SK-N-SH (cell line): ENCODE data around the gene NSD2. TPM values are rescaled to one million over a fixed set of nuclear protein-coding genes. Genes with fewer than 3 reads are reported as not detected.

ENCODE experiments used
- CTCF ChIA-PET: fragments of 300-600, 350-600 bp; formaldehyde crosslinking; extraction: SDS; loops from one replicate; lab custom pipeline; 2021; lab: Yijun Ruan, JAX
- POLR2A ChIA-PET: fragments of 350-600 bp; sonication (Branson Sonifier 250); formaldehyde crosslinking; extraction: SDS; loops from one replicate; lab custom pipeline; 2020; ENCODE audit warnings: antibody characterized with exemption, inconsistent platforms; lab: Yijun Ruan, JAX
- DNase-seq: peaks from one replicate; pipeline ENCODE4 v3.0.0; 2012
- H2AFZ ChIP-seq: fragments of 200-600 bp; sonication (generic); 2 replicates; pipeline ENCODE4 v1.8.1; 2016; ENCODE audit warnings: antibody characterized with exemption, mild to moderate bottlenecking, low read depth
- H3F3A ChIP-seq: fragments of 200-600 bp; sonication (generic); replicated peaks from 2 replicates; pipeline ENCODE3; 2016; ENCODE audit warnings: antibody characterized with exemption, mild to moderate bottlenecking; ENCODE audit not compliant: insufficient read depth
- H3K27ac ChIP-seq, 2 experiments: fragments of 200-500 bp in 1 of 2; fragments of 200-600 bp in 1 of 2; sonication (Bioruptor generic) in 1 of 2; sonication (generic), shearing (Covaris generic) in 1 of 2; 2 replicates each; pipeline versions ENCODE4 v1.5.1 to v1.6.1; 2014 to 2016; ENCODE audit warnings: low read depth in 2 of 2, inconsistent platforms in 1 of 2, low read length in 1 of 2, mild to moderate bottlenecking in 1 of 2, mixed read lengths in 1 of 2
- H3K27me3 ChIP-seq: fragments of 200-600 bp; sonication (generic), shearing (Covaris generic); 2 replicates; pipeline ENCODE4 v1.6.1; 2016; ENCODE audit warnings: mixed run types; ENCODE audit not compliant: insufficient read depth
- H3K36me3 ChIP-seq, 2 experiments: fragments of 200-500 bp in 1 of 2; fragments of 200-600 bp in 1 of 2; sonication (Bioruptor generic) in 1 of 2; sonication (generic) in 1 of 2; replicated peaks in 1 of 2; 2 replicates each; pipeline versions ENCODE3 to v1.5.1; 2014 to 2016; ENCODE audit warnings: low read length in 1 of 2, mild to moderate bottlenecking in 1 of 2; ENCODE audit not compliant: insufficient read depth in 2 of 2, control insufficient read depth in 1 of 2
- H3K4me1 ChIP-seq, 2 experiments: fragments of 200-500 bp in 1 of 2; fragments of 200-600 bp in 1 of 2; sonication (Bioruptor generic) in 1 of 2; sonication (generic), shearing (Covaris generic) in 1 of 2; 2 replicates each; pipeline versions ENCODE4 v1.5.1 to v1.6.1; 2014 to 2016; ENCODE audit warnings: low read depth in 1 of 2, low read length in 1 of 2, mixed run types in 1 of 2; ENCODE audit not compliant: insufficient read depth in 2 of 2, control insufficient read depth in 1 of 2
- H3K4me2 ChIP-seq: fragments of 200-600 bp; sonication (generic), shearing (Covaris generic); 2 replicates; pipeline ENCODE4 v1.6.1; 2017; ENCODE audit warnings: mixed run types
- H3K4me3 ChIP-seq, 2 experiments: fragments of 200-500 bp in 1 of 2; fragments of 200-600 bp in 1 of 2; sonication (Bioruptor generic) in 1 of 2; sonication (generic), shearing (Covaris generic) in 1 of 2; 2 replicates each; pipeline versions ENCODE4 v1.5.1 to v1.8.1; 2014 to 2016; ENCODE audit warnings: low read depth in 2 of 2, inconsistent platforms in 1 of 2, low read length in 1 of 2, mild to moderate bottlenecking in 1 of 2, mixed read lengths in 1 of 2, moderate library complexity in 1 of 2
- H3K79me2 ChIP-seq: fragments of 200-600 bp; sonication (generic); 2 replicates; pipeline ENCODE4 v1.8.1; 2017; ENCODE audit warnings: mild to moderate bottlenecking; ENCODE audit not compliant: insufficient read depth
- H3K9ac ChIP-seq: fragments of 200-600 bp; sonication (generic); 2 replicates; pipeline ENCODE4 v1.6.1; 2017; ENCODE audit warnings: mixed run types
- H3K9me2 ChIP-seq: fragments of 200-600 bp; sonication (generic); 2 replicates; pipeline ENCODE4 v1.6.1; 2017; ENCODE audit warnings: mixed run types
- H3K9me3 ChIP-seq: fragments of 200-600 bp; sonication (generic); 2 replicates; pipeline ENCODE4 v1.6.1; 2017; ENCODE audit warnings: mixed run types, mild to moderate bottlenecking, moderate library complexity
- H4K20me1 ChIP-seq: fragments of 200-600 bp; sonication (generic); 2 replicates; pipeline ENCODE4 v1.6.1; 2017; ENCODE audit warnings: mild to moderate bottlenecking, mixed run types; ENCODE audit not compliant: insufficient read depth
- EP300 ChIP-seq, 2 experiments: IDR thresholded peaks; 2 replicates each; pipeline versions ENCODE4 v1.4.0 to v1.6.1; 2012; ENCODE audit warnings: borderline replicate concordance in 1 of 2, low read depth in 1 of 2, low read length in 1 of 2
- FOSL2 ChIP-seq: IDR thresholded peaks from 2 replicates; pipeline ENCODE4 v1.4.0; 2012; ENCODE audit warnings: low read depth, mild to moderate bottlenecking, moderate library complexity, borderline replicate concordance
- FOXM1 ChIP-seq: IDR thresholded peaks from 2 replicates; pipeline ENCODE4 v1.4.0; 2012; ENCODE audit warnings: low read depth, mild to moderate bottlenecking
- IRF3 ChIP-seq: fragments of 150-350 bp; IDR thresholded peaks from 2 replicates; pipeline ENCODE4 v1.6.1; 2016; ENCODE audit warnings: mild to moderate bottlenecking, low read depth, low read length
- JUND ChIP-seq: IDR thresholded peaks from 2 replicates; pipeline ENCODE4 v1.4.0; 2012
- MEF2A ChIP-seq: IDR thresholded peaks from 2 replicates; pipeline ENCODE4 v1.4.0; 2012; ENCODE audit warnings: low read depth, borderline replicate concordance
- MXI1 ChIP-seq: IDR thresholded peaks from 2 replicates; pipeline ENCODE4 v1.6.1; 2012; ENCODE audit warnings: mild to moderate bottlenecking, low read depth, low read length, improper control_type of control experiment
- NFIC ChIP-seq: IDR thresholded peaks from 2 replicates; pipeline ENCODE4 v1.4.0; 2012; ENCODE audit warnings: borderline replicate concordance
- NRF1 ChIP-seq: IDR thresholded peaks from 2 replicates; pipeline ENCODE4 v1.6.1; 2012; ENCODE audit warnings: low read depth, mild to moderate bottlenecking, low read length
- POLR2AphosphoS5 ChIP-seq: IDR thresholded peaks from 2 replicates; pipeline ENCODE4 v1.6.1; 2012; ENCODE audit warnings: low read depth, low read length
- REST ChIP-seq: IDR thresholded peaks from 2 replicates; pipeline ENCODE4 v1.6.1; 2012; ENCODE audit warnings: mild to moderate bottlenecking, low read depth, low read length, moderate library complexity
- RXRA ChIP-seq: IDR thresholded peaks from 2 replicates; pipeline ENCODE4 v1.4.0; 2012; ENCODE audit warnings: low read depth, mild to moderate bottlenecking, borderline replicate concordance
- SIN3A ChIP-seq: IDR thresholded peaks from 2 replicates; pipeline ENCODE4 v1.6.1; 2012; ENCODE audit warnings: low read depth, mild to moderate bottlenecking, low read length, moderate library complexity, borderline replicate concordance
- SMC3 ChIP-seq: IDR thresholded peaks from 2 replicates; pipeline ENCODE4 v1.6.1; 2012; ENCODE audit warnings: low read depth, low read length, improper control_type of control experiment
- TEAD4 ChIP-seq: IDR thresholded peaks from 2 replicates; pipeline ENCODE4 v1.4.0; 2012; ENCODE audit warnings: mild to moderate bottlenecking, borderline replicate concordance; ENCODE audit not compliant: insufficient read depth
- ZBTB33 ChIP-seq: IDR thresholded peaks from 2 replicates; pipeline ENCODE4 v1.4.0; 2012; ENCODE audit warnings: low read depth, borderline replicate concordance
- WGBS: methylation state at CpG from one replicate; pipeline ENCODE4 v1.1.6; 2017; ENCODE audit warnings: low lambda C conversion rate; 5-methylcytosine and 5-hydroxymethylcytosine counted together
- polyA plus RNA-seq, 3 experiments: library from polyadenylated mRNA; depleted of rRNA; stranded (reverse); fragments of >200 nt; gene quantifications; 2 replicates each; pipeline ENCODE4 v1.2.3, GENCODE V29; 2012

The NSD2 gene
- polyA plus RNA-seq, 1 of the 3 experiments (the other 2 are of a cell fraction): 34.2 TPM

GRCh38 chr4:1937550-1937949, 66.4 kb downstream of the NSD2 start (continued):
- no peak for TF ChIP-seq ZBTB33
- no peak for TF ChIP-seq FOXM1
- no peak for TF ChIP-seq MXI1

- Histone ChIP-seq H3K4me1 (peaks cover 0 to 9% of the 10 kb centered on the region in 2 experiments; a peak in 3 of 4 replicates), H3F3A (peaks cover 36% of the 10 kb centered on the region), H3K27ac (no peak overlapping the region), H3K4me2 (no peak overlapping the region), H3K79me2 (peaks cover 70% of the 10 kb centered on the region), H4K20me1 (peaks cover 13% of the 10 kb centered on the region; the same call in 1 of the 2 replicates), H2AFZ (no peak overlapping the region), H3K4me3 (no peak overlapping the region), H3K9me3 (no peaks in the 10 kb centered on the region), H3K9me2 (no peaks in the 10 kb centered on the region), H3K9ac (no peak overlapping the region), H3K27me3 (no peaks in the 10 kb centered on the region), H3K36me3 (peaks cover 53 to 54% of the 10 kb centered on the region in 2 experiments)
- TF ChIP-seq JUND: no peak
- no peak for TF ChIP-seq RXRA
- TF ChIP-seq SIN3A: no peak
- no peak for TF ChIP-seq SMC3
- no peak for TF ChIP-seq POLR2AphosphoS5
- TF ChIP-seq EP300 (IDR thresholded peaks at IDR 0.05; ENCODE audit: borderline replicate concordance in 1 of 2, low read depth in 1 of 2, low read length in 1 of 2): no peak
- TF ChIP-seq REST: no peak
- TF ChIP-seq MEF2A: no peak
- TF ChIP-seq TEAD4: no peak
- TF ChIP-seq NFIC: no peak
- no peak for TF ChIP-seq IRF3
- no peak for TF ChIP-seq NRF1
- no peak for TF ChIP-seq FOSL2
- DNase-seq: no peak
- CTCF ChIA-PET: interaction anchor here (0.9 kb wide), 1 partner anchor 11 kb away, joined by 5 read pairs; no protein-coding TSS in a partner anchor
- POLR2A ChIA-PET: no interaction called here
- WGBS: 96% methylated on average over 8 of the region's 8 CpGs
These were observed 66.8 kb downstream of the NSD2 start for GRCh38 chr4:1938027-1938426.
